GM12892 (cell line): ENCODE data around the gene PTGFR.

Source experiments
- POLR2A ChIP-seq: IDR thresholded peaks from 2 replicates; pipeline ENCODE4 v1.6.1; 2011; ENCODE audit warnings: low read depth, low read length, control low read depth
- POLR2AphosphoS5 ChIP-seq: IDR thresholded peaks from 2 replicates; pipeline ENCODE4 v1.6.1; 2011; ENCODE audit warnings: low read depth, low read length, control low read depth

- no peak for TF ChIP-seq POLR2A
- no peak for TF ChIP-seq POLR2AphosphoS5
These were observed at the start of gene PTGFR for GRCh38 chr1:78490861-78491450.
